T-helper 22 cell (primary cell): ENCODE measurements around the gene ADCY7.

Experiments used
- DNase-seq: peaks from one replicate; pipeline ENCODE4 v3.0.0-alpha.2; 2020; ENCODE audit warnings: low read depth

Gene ADCY7

DNA sequence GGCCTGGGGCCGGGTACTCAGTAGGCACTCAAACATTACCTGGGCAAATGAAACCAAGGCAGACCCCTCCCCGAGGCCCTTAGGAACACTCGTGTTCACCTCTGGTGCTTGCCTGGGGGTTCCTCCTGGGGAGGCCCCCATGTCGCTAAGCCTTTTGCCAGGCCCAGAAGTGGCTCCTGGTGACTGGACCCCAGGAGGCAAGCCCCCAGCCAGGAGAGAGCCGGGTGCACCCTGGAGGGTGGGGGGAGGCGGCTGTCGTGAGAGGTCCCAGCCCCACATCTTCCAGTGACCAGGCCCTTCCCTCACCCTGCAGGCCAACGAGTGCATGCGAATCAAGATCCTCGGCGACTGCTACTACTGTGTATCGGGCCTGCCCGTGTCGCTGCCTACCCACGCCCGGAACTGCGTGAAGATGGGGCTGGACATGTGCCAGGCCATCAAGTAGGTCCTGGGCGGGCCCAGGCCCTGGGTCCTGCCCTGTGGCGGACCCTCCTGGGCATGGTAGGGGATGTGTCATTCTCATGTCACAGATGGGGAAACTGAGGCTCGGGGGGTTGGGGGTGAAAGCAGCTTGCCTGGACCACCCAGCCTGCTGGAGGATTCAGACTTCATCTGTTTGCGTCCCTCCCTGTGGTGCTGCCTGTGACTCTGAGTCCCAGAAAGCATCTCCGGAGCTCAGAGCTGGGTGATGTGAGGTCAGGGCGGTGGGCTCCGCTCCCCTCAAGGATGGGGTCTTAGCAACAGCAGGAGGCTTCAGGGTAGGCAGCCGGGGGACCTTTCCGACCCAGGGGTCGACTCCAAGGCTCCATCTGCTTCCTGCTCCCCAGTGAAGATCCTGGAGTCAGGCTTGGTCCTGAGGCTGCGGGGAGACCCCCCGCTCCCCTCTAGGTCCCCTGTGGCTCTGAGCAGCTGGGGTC, 32.5 kb downstream of the ADCY7 start:
- no peak for DNase-seq

DNA sequence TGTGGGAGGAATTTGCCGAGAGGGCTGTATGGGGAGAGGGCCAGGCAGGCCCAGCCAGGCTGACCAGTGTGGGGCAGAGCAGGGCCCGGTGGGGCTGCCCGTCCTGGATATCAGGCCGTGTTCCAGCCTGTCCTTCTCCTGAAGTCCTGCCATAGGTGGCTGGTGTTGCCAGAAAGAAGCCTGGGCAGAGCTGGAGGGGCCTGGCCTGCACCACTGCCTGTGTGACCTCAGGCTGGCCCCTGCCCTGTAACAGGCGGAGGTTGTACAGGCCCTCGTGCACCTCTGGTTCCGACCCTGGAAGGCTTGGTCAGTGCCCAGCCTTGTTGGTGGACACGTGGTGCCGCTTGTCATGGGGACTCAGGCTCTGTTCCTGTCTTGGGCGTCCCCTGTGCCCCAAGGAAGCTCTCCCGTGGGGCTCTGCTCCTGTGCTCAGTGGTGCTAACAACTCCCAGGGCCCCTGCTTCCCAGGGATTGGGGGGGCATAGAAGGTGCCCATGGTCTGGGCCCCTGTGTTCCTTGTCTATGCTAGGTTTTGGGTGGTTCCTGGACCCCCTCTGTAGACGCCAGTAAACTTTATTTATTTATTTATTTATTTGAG, 33.3 kb downstream of the ADCY7 start:
- DNase-seq, result no peak

DNA sequence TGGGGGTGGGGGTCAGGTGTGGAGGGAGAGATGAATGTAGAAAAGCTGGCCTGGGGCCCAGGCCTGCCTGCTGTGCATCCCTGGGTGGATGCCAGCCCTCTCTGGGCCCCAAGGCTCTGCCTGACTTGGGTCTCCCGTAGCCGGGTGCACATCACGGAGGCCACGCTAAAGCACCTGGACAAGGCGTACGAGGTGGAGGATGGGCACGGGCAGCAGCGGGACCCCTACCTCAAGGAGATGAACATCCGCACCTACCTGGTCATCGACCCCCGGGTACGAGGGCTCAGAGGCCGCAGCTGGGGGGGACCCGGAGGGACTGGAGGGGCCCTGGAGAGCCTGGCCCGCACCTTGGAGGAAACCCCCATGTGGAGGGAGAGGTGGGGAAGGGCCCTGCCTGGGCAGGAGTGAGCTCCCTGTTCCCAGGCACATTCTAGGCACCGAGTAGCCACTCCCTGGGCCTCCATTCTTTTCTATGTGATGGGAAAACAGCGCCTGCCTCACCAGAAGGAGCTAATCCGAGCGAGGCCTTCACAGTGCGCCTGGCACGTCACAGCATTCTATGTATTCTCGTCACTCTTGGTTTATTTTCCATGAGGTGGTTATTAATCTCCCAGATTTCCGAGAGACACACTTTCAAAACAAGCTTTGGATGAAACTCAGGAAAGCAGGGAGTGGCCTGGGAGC, 34.7 kb downstream of the ADCY7 start:
- DNase-seq, result no peak

DNA sequence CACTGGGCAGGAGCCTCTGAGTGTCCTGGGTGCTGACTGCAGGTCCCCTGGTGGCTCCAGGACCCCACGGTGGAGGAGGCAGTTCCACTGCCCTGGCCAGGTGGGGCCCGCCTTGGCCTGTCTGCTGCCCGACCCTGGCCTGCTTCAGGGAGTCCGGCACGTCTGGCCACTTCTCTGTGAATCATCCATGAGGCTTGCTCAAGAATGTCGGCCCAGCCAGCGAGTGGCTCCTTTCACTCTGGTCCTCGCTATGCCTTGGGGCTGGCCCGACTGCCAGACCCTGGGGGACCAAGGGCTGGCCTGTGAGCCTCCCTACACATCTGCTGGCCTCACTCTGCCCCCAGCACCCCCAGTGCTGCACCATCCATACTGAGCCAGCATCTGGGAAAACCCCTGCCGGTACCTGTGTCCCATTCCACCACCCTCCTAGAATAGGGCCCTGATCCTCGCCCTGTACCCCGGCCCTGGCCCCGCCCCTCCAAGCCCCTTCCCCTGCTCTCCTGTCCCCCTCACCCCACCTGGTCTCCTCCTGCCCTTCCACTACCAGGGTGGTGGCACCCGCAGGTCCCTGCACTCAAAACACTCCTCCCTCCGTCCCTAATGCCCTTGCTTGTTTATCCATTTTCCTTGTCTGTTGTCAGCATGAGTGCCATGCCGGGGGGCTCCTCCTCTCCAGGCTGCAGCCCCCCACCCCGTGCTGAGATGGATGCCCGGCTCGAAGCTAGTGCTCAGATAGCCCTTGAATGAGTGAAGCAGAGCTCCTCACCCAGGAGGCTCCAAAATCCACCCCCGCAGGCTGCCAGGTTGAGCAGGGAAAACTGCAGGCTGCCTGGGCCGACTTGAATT, 35.5 kb downstream of the ADCY7 start:
- no peak for DNase-seq

DNA sequence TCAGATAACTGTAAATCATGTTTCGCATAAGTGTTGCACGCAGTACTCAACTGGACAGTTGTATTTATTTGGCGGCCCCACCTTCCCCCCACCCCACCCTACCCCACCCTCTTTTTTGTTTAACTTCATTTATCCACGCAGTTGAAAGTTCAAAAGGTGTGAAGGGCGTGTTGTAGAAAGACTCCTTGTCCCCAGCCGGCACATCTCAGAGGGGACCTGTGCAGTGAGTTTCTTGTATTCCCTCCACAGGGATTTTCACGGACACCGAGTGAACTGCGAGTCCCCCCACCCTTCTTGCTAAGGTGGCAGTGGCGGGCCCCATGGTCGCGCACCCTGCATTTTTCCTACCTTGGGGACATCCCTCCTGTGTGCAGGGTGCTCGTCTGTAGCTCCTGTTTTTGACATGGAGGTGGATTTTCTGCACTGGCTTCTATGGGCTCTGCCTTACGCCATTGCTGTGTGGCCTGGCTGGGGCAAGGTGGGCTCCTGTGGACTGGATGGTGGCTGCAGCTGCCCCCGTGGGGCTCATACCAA, 36.2 kb downstream of the ADCY7 start:
- no peak for DNase-seq

DNA sequence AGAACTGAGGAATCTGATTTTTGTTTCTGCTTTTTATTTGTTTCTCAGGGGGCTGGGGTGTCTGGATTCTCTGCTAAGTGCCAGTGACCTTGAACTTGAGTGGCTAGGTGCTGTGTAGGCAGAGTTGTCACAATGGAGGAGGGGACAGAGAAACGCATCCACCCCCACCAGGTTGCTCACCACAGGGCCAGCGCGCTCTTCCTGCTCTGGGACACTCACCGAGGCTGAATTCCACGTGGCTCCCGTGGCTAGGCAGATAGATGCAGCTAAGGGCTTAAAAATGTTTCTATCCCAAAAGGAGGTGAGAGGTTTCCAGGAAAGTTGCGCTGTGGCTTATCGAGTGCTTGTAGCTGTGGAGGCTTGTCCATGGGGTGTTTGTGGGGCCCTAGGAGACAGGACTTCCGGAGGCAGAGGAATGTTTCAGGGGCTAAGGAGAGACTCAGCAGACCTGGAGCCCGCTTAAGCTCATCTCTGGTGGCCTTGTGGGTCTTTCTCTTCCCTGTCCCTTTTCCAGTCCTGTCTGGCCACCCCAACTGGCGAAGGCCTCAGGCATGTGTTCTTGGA, 36.8 kb downstream of the ADCY7 start:
- no peak for DNase-seq

DNA sequence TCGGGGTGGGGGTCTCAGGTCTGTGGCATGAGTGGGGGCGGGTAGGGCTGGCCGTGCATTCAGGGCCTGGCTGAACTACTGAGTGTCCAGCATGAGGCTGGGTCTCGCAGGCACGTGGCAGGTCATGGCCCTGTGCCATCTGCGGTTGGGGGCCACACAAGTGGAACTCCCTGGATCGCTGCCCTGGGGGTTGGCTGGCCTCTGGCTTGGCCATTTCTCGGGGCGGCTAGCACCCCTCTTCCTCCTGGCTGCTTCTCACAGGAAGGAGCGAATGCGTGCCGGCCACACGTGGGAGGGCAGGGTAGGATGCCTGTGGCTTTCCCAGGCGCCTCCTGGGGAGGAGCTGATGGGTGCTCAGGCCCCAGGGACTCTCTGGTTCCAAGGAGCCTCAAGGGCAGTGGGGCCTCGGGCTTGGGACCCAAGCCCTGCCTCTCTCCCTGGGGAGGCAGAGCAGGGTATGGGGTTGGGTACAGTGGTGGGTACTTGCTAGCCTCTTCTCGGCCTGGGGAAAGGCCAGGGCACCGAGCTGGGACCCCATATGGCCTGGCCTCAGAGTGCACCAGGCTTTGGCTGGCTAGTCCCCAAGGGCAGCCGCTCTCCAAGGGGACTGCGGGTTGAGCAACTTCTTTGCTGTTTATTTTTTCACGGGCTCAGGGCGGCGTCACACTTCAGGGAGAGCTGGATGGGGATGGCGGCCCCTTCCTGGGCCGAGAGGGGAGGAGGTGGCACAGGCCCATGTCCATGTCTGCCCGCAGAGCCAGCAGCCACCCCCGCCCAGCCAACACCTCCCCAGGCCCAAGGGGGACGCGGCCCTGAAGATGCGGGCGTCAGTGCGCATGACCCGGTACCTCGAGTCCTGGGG, 37.5 kb downstream of the ADCY7 start:
- DNase-seq, result no peak

DNA sequence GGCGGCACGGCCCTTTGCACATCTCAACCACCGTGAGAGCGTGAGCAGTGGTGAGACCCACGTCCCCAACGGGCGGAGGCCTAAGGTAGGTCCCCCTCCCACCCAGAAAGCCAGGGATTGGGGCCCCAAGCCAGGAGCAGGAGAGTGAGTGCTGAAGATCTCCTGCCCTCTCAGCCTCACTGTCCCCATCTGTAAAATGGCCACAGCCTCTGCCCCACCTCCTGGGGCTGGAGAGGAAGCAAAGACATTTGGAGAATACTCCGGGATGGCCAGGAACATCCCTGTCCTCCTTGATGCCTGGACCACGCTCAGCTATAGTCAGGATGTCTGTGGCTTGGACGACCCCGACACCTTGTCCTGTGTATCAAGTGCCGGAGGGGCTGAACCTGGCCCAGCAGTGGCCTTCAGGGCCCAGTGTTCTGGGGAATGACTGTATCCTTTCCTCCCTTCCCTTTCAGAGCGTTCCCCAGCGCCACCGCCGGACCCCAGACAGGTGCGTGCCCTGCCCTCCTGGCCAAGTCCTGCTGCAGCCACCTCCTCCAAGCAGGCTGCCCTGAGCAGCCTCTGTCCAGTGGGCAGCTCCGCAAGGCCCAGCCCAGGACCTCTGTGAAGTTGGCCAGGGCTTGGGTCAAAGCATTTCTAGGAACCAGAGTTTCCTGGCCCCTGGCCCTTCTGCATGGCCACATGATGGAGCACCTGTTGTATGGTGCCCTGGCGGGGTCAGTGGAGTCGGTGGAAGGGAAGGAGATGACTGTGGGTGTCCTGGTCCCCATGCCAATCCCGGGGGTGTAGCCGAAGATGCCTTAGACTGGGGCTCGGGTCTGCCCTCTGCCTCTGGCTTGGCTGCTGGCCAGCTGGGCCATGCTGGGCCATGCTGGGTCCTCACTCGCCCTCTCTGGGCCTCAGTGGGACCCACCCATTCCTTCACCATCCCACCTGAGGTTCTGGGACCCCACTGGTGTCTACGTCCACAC, 38.4 kb downstream of the ADCY7 start:
- DNase-seq, result no peak

DNA sequence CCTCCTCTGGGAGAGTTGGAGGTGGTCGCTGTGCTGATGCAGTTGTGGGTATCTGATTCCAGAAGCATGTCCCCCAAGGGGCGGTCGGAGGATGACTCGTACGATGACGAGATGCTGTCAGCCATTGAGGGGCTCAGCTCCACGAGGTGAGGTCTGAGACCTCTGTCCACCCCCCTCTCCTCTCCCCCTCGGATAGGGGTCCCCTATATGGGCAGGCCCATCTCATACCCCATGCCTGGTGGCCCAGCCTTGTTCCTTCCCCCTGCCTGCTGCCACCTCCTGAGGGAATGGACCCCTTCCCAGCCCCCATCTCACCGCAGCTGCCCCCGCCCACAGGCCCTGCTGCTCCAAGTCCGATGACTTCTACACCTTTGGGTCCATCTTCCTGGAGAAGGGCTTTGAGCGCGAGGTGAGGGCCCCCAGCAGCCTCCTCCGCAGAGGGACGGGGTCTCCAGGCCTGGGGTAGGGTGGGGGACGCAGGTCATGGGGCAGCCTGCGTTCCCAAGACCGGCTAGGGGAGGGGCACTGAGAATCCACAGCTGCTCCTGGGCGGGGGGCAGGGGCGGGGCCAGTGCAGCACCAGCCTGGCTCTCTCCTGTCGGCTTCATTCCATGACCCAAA, 39.2 kb downstream of the ADCY7 start:
- DNase-seq, result no peak

DNA sequence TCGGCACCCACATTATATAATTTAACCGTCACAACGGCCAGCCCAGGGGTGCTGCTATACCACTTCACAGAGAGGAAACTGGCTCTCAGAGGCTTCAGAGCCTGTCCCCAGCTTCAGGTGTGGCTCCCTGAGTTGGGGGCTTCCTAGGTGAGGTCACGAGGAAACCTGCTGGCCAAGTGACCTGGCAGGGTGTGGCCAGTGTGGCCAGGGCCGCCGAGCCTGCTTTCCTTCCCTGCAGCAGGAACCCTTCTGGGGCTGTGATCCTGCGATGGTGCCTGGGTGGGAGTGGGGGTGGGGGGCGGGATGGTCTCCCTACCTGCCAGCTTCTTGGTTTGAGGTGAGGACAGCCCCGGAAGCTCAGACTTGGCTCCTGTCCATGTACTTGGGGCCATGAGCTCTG, 39.9 kb downstream of the ADCY7 start:
- DNase-seq, result no peak

DNA sequence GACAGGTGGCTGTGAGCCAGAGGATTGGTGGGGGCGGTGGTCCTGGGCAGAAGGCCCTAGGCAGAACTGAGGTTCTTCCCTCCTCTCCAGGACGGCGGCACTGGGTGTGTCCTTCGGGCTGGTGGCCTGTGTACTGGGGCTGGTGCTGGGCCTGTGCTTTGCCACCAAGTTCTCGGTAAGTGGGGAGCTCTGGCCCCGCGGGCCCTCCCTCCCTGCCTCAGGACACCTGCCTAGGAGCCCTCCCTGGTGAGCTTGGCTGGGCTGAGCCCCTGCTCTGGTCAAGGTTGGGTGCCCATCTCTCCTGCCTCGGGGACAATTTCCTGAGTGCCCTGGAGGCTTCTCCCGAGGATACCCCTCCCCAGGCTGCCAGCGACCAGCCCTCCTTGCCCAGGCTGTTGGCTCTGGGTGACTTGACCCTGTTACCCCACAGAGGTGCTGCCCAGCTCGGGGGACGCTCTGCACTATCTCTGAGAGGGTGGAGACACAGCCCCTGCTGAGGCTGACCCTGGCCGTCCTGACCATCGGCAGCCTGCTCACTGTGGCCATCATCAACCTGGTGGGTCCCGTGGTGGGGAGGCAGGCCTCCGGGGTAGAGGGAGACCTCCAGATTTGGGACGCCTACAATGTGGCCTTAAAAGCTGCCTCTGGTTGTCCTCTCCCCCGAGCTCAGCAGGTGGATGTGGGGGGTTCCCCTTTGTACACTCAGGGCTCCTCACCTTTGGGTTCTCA, 42.0 kb downstream of the ADCY7 start:
- DNase-seq, result no peak

DNA sequence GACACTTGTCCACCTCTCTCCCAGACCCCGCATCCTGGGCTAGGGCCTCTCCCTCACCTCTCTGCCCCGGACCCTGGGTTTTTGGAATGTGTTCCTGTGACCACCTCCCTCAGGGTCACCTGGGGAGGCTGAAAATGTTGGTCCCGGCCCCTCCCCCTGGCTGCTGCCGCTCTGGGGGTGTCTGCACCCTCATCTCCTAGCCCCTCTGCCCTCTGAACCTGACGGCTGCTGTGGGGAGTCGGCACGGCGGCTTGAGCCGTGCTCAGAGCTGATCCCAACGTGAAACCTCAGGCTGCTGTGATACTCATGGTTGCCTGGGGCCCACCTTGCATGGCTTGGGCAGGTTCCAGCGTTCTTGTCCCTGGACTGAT, 42.8 kb downstream of the ADCY7 start:
- DNase-seq, result no peak

DNA sequence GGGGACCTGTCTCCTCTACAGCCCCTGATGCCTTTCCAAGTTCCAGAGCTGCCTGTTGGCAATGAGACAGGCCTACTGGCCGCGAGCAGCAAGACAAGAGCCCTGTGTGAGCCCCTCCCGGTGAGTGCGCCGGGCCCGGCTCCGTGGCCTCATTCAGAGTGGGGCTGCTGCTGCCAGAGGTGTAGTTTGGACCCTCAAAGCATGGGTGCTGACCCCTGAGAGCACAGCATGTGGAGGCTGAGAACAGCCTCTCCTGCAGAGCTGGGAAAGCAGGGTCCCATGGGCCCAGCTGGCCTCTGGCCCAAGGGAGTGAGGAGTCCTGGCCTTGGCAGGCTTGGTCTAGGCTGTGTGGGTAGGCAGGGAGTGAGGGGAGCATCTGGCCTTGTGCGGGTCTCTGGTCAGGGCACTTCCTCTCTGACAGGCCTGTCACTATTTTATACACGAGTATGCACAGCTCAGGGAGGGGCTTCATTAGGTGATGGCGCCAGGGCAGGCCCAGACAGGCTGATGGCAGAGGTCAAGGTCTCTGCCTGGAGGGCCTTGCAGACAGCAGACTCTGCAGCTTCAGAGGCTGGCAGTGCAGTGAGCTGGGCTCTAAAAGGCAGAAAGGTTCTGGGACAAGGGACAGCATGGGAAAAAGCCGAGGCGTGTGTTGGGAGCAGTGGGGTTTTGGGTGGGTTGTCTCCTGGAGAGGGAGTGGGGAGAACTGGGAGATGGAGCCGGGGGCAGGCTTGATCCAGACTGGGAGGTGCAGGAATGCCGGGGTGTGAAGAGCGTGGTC, 43.4 kb downstream of the ADCY7 start:
- no peak for DNase-seq

DNA sequence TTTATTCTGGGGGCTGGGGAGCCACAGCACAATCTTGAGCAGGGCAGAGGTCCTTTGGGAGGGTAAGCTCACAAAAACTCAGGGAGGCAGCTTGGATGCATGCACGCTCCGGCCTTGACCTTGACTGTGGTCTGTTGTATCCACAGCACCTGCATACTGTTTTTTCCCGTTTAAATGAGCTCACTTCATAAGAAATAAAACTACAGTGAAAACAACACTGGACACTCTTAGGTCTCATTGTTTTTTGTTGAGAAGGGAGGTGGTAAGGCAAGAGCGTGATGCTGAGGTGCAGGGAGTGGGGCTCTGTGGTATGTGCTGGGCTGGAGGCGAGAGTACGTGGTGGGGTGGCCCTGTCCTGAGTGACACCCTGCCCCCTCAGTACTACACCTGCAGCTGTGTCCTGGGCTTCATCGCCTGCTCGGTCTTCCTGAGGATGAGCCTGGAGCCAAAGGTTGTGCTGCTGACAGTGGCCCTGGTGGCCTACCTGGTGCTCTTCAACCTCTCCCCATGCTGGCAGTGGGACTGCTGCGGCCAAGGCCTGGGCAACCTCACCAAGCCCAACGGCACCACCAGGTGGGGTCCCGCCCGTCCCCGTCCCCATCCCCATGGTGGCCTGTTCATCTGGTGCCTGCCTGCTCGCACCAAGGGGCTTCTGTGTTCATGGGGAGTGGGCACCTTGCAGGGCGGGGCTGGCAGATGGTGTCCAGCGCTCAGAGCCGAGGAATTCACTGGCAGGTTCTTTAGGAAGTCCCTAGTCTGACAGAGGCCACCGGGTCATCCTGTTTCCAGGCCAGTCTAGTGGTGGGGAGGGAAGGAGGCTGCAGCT, 44.2 kb downstream of the ADCY7 start:
- no peak for DNase-seq

DNA sequence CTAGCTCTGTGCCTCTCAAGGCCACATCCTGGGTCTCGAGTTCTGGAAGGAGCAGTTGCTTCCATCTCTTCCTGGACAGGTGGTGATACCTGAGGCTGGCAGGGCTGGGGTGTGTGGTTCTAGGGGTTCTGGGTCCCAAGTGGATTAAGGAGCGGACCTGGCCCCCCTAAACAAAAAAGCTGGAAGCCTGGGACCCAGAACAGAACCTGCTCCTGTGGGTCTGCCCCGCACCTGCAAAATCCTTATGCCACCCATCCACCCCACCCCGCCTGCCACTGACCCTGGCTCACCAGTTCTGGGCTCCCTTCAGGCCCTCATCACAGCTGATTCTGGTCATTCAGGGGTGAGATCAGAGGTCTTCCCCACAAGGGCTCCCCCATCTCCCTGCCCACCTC, 44.8 kb downstream of the ADCY7 start:
- DNase-seq, result no peak

DNA sequence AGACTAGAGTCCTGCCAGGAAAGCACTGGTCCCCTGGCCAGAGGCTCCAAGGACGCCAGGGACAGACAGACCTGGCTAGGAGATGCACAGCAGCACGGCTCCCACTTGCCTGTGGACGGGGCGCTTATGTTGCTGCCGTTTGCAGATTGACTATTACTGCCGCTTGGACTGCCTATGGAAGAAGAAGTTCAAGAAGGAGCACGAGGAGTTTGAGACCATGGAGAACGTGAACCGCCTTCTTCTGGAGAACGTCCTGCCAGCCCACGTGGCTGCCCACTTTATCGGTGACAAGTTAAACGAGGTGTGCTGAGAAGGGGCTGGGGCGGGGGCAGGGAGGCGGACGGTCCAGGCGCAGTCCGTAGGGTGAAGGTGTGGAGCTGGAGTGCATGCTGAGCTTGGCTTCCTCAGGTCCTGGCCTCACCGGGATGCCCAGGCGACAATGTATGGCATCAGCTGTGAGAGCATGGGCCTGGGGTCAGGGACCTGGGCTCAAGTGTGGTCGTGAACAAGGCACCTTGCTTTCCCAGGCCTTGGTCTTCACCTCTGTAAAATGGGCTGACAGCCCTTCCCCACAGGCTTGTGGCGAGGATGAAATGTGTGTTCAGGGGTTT, 45.6 kb downstream of the ADCY7 start:
- no peak for DNase-seq
